A673 (cell line): ENCODE results near the gene SH3BP2.

Source experiments
- CTCF ChIP-seq: fragments of 300-800, 200-600 bp; sonication (generic); conservative IDR thresholded peaks from 2 replicates; pipeline ENCODE4 v1.5.1; 2017; ENCODE audit warnings: low read depth, mild to moderate bottlenecking, antibody characterized with exemption, low read length, moderate library complexity, mixed read lengths
- EZH2 ChIP-seq: fragments of 200-600 bp; sonication (generic); IDR thresholded peaks from 2 replicates; pipeline ENCODE4 v1.6.1; 2017; ENCODE audit warnings: borderline replicate concordance, low read depth, mild to moderate bottlenecking, mixed read lengths, antibody characterized with exemption, low read length; ENCODE audit not compliant: poor library complexity, severe bottlenecking

GRCh38 chr4:2837110-2837903 lies 44.4 kb downstream of the SH3BP2 start:
- no peak for TF ChIP-seq CTCF
- TF ChIP-seq EZH2, result no peak
